Ovary (tissue), 9 donors: ENCODE data around the gene CEP152. TPM values are rescaled to one million over a fixed set of nuclear protein-coding genes. Genes with fewer than 3 reads are reported as not detected.

Experiments used
- DNase-seq, 5 donors: peaks; one replicate each; pipeline ENCODE4 v3.0.0-alpha.2; 2019 to 2020
- H3K27ac ChIP-seq, 2 donors: fragments of 200-600 bp; one replicate each; pipeline versions ENCODE4 v1.5.1 to v1.8.0; 2019 to 2022
- H3K27me3 ChIP-seq: fragments of 200-600 bp; one replicate; pipeline ENCODE4 v1.8.0; 2022
- H3K36me3 ChIP-seq: fragments of 200-600 bp; sonication (generic); one replicate; pipeline ENCODE4 v1.5.1; 2019
- H3K4me1 ChIP-seq: one replicate; pipeline ENCODE4 v1.8.1; 2013; ENCODE audit warnings: mild to moderate bottlenecking, moderate library complexity; ENCODE audit not compliant: insufficient read depth
- H3K4me3 ChIP-seq: fragments of 200-600 bp; sonication (generic); one replicate; pipeline ENCODE4 v1.5.1; 2017
- H3K9me3 ChIP-seq, 2 donors: fragments of 200-600 bp in 1 of 2; sonication (generic) in 1 of 2; one replicate each; pipeline versions ENCODE4 v1.5.1 to v1.8.1; 2013 to 2019; ENCODE audit warnings: mild to moderate bottlenecking in 1 of 2, moderate library complexity in 1 of 2
- CTCF ChIP-seq, 3 donors: fragments of 450-650 bp in 2 of 3; fragments of 200-600 bp in 1 of 3; IDR thresholded peaks; one replicate each; pipeline versions ENCODE4 v1.5.1 to v1.8.0; 2016 to 2022; ENCODE audit warnings: antibody characterized with exemption in 3 of 3, mild to moderate bottlenecking in 1 of 3
- EP300 ChIP-seq: sonication (generic); formaldehyde crosslinking; IDR thresholded peaks from one replicate; pipeline ENCODE4 v1.6.1; 2017; ENCODE audit warnings: antibody characterized with exemption
- POLR2A ChIP-seq: fragments of 450-650 bp; IDR thresholded peaks from one replicate; pipeline ENCODE4 v1.6.1; 2017; ENCODE audit warnings: antibody characterized with exemption, mild to moderate bottlenecking, moderate library complexity
- WGBS, 3 donors: extraction: QIAGEN DNeasy Blood & Tissue Kit in 1 of 3; methylation state at CpG; one replicate each; pipeline versions ENCODE4 v1.1.5 to v1.1.7; 2013 to 2017; 5-methylcytosine and 5-hydroxymethylcytosine counted together
- intact Hi-C, 4 donors: fragments of 100-400 bp; cut with DNase I; formaldehyde crosslinking; loops; one replicate each; pipeline versions ENCODE4 v1.11.0 to v1.15.1; 2022 to 2023
- polyA plus RNA-seq, 2 donors: library from polyadenylated mRNA; stranded (reverse); fragments of 200-250 nt in 1 of 2; fragments of 350-450 nt in 1 of 2; fragmentation: Illumina TruSeq in 1 of 2; extraction: RNeasy Lipid Tissue Mini Kit (QIAGEN cat#74804) in 1 of 2; gene quantifications; one replicate each; pipeline ENCODE4 v1.2.3, GENCODE V29; 2013 to 2014
- total RNA-seq, 7 donors: library from RNA; depleted of rRNA in 2 of 7; stranded (reverse); fragments of >200 nt in 2 of 7; fragmentation: NEBNext Ultra II Directional in 3 of 7; extraction: Animal tissue kit (Norgen Biotek cat#: 25700) in 3 of 7; gene quantifications; one replicate each; pipeline versions ENCODE4 v1.1.0 to v1.2.4, GENCODE V29; 2016 to 2023
- donor health status: DM: no; HTN: no; CAD: no; lungs with moderate emphysema.
- donor health status: DM: no; HTN: no; CAD: no.
- donor health status: Bipolar disorder and iron deficiency.
- donor health status: DM: yes; HTN: yes; CAD: no.
- donor health status: DM: no; HTN: no; CAD: no.
- donor health status: DM: yes; HTN: yes; CAD: no.

CEP152 gene
- total and polyA plus RNA-seq, 9 donors: 1.4 to 3.7 (median 2.2) TPM

- 80 to 100% (median 82%) methylated on average over 1 of the region's 1 CpG for WGBS, 3 donors
- TF ChIP-seq EP300 (no peak), POLR2A (no peak), CTCF (IDR thresholded peaks at IDR 0.05) (no peak)
- intact Hi-C loops: no loop called here
Observed at GRCh38 chr15:48759921-48760320, 50.9 kb downstream of the CEP152 start.

DNA sequence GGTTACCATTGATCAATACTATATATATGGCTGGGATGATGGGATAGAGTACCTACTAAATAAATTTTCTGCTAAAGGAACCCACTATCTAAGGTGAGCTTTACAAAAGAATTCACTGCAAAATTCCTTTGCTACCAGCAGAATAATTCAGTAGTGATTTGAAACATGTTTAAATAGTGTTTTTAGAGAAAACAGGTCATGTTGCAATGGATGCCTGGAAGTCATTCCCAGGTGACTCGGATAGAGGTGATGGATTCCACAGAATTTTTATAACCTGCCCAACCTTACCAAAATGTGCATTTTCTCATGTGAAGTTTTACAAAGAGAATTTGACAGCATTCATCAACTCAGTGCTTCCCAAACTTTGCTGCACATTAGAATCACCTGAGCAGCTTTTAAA is 53.2 kb downstream of the CEP152 start:
- Histone ChIP-seq H3K4me3 (no peak overlapping the region), H3K27me3 (no peaks in the 10 kb centered on the region), H3K9me3 (no peaks in the 10 kb centered on the region), H3K36me3 (no peaks in the 10 kb centered on the region), H3K4me1 (no peaks in the 10 kb centered on the region), H3K27ac (no peak overlapping the region)
- intact Hi-C loops: no loop called here
- TF ChIP-seq EP300 (no peak), CTCF (IDR thresholded peaks at IDR 0.05) (no peak), POLR2A (no peak)
- 97 to 98% (median 97%) methylated on average over 1 of the region's 1 CpG for WGBS, 3 donors
- DNase-seq: no peak

More at GRCh38 chr15:48759921-48760320, 50.9 kb downstream of the CEP152 start:
- no peaks in the 10 kb centered on the region for H3K27me3 ChIP-seq
- H3K9me3 ChIP-seq: no peaks in the 10 kb centered on the region
- no peaks in the 10 kb centered on the region for H3K36me3 ChIP-seq
- H3K27ac ChIP-seq: no peak overlapping the region
- H3K4me3 ChIP-seq: no peak overlapping the region
- H3K4me1 ChIP-seq: no peaks in the 10 kb centered on the region
- DNase-seq: no peak

DNA sequence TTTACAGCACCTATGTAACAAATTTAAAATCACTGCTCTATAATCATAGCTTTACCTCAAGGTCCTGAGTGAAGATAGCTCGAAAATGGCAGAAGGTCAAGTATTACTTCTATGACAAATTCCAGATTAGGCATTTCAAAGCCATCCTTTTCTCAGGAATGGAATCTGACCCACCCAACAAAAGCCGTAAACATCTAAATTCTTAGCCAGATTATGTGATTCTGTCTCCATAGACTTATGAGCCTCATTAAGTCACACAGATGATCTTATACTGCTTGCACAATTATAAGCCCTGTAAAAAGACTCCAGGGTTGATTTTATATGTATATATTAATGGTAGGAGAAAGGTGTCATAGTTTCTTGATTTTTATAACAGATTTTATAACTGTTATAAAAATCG is 56.9 kb downstream of the CEP152 start:
- DNase-seq: no peak
- no peaks in the 10 kb centered on the region for H3K4me1 ChIP-seq

GRCh38 chr15:48751595-48751994 is 59.3 kb downstream of the CEP152 start:
- 60 to 80% (median 75%) methylated on average over 3 of the region's 3 CpGs for WGBS, 3 donors
- intact Hi-C loops: no loop called here
- DNase-seq: no peak
- TF ChIP-seq POLR2A: no peak
- TF ChIP-seq CTCF (IDR thresholded peaks at IDR 0.05): no peak
- no peak for TF ChIP-seq EP300
- Histone ChIP-seq H3K27me3 (no peaks in the 10 kb centered on the region), H3K9me3 (no peaks in the 10 kb centered on the region), H3K27ac (no peak overlapping the region), H3K4me1 (no peaks in the 10 kb centered on the region), H3K36me3 (no peaks in the 10 kb centered on the region), H3K4me3 (no peak overlapping the region)

More for the DNA sequence above, 56.9 kb downstream of the CEP152 start:
- no peaks in the 10 kb centered on the region for H3K36me3 ChIP-seq
- TF ChIP-seq CTCF (IDR thresholded peaks at IDR 0.05) (no peak), EP300 (no peak), POLR2A (no peak)
- no peaks in the 10 kb centered on the region for H3K9me3 ChIP-seq
- intact Hi-C loops: no loop called here
- H3K27me3 ChIP-seq: no peaks in the 10 kb centered on the region
- no peak overlapping the region for H3K27ac ChIP-seq
- 89 to 94% (median 90%) methylated on average over 3 of the region's 3 CpGs for WGBS, 3 donors
- H3K4me3 ChIP-seq: no peak overlapping the region
